ENCODE data around the gene KYAT1. TPM values are rescaled to one million over a fixed set of nuclear protein-coding genes. Genes with fewer than 3 reads are reported as not detected.

Gene KYAT1
- total RNA-seq, 1 experiment from 2014 or later: 34.1 TPM

DNA sequence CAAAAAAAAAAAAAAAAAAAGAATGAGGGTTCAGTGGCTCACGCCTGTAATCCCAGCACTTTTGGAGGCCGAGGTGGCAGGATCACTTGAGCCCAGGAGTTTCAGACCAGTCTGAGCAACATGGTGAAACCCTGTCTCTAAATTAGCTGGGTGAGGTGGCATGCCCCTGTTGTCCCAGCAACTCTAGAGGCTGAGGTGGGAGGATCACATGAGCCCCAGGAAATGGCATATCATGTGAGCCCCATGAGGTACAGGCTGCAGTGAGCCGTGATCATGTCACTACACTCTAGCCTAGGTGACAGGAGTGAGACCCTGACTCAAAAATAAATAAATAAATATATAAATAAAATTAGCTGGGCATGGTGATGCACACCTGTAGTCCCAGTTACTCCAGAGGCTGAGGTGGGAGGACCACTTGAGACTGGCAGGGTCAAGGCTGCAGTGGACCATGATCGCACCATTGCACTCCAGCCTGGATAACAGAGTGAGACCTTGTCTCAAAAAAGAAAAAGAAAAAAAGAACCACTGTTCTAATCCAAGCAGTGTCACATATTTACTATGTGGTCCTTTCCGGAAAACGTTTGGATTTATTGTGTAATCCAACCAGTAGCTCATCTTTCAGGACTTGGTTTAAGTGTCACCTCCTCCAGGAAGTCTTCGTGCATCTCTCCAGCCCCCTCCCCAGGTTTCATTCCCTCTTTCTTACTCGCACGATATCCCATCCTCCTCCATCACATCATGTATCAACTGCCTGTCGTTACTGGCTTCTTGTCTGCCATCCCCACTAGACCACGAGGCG lies 39.9 kb downstream of the KYAT1 start:
- H3K27ac Mint-ChIP-seq: peak overlapping the region; percentile 77; the same call in 1 of the 2 replicates

DNA sequence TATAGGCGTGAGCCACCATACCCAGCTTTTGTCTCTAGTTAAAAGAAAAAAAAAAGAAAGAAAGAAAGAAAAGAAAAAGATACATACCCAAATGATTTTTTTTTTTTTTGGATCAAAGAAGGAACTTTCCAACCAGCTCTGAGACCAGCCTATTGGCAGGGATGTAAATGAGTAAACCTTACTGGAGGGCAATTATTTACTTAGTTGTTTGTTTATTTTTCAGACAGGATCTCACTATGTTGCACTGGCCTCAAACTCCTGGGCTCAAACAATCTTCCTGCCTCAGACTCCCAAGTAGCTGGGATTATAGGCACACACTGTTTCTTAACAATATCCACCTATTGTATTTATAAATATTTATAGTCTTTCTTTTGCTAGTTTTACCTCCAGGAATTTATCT lies 41.2 kb downstream of the KYAT1 start:
- Mint-ChIP-seq H3K4me1 (no peaks in the 10 kb centered on the region), H3K4me3 (no peak overlapping the region), H3K36me3 (peaks cover 26% of the 10 kb centered on the region), H3K27me3 (ENCODE audit: low read depth) (no peaks in the 10 kb centered on the region), H3K27ac (no peak overlapping the region), H3K9me3 (no peaks in the 10 kb centered on the region)
- ChIA-PET CTCF (interaction anchor here (0.6 kb wide), 1 partner anchor 87 kb away, joined by 3 read pairs; no protein-coding TSS in a partner anchor), POLR2A (no interaction called here)
- no peak for TF ChIP-seq ZNF423 (CRISPR knock-in tag; IDR thresholded peaks at IDR 0.05)
- TF ChIP-seq, protein P1, sequence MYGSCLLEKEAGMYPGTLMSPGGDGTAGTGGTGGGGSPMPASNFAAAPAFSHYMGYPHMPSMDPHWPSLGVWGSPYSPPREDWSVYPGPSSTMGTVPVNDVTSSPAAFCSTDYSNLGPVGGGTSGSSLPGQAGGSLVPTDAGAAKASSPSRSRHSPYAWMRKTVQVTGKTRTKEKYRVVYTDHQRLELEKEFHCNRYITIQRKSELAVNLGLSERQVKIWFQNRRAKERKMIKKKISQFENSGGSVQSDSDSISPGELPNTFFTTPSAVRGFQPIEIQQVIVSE (CRISPR knock-in tag; IDR thresholded peaks at IDR 0.05; ENCODE audit: borderline replicate concordance): no peak
- DNase-seq (ENCODE audit: low spot score): no peak
- ATAC-seq: no peak

More for the DNA sequence above, 39.9 kb downstream of the KYAT1 start:
- Mint-ChIP-seq H3K36me3 (peaks cover 23% of the 10 kb centered on the region), H3K9me3 (no peaks in the 10 kb centered on the region), H3K4me3 (no peak overlapping the region), H3K4me1 (no peaks in the 10 kb centered on the region), H3K27me3 (ENCODE audit: low read depth) (no peaks in the 10 kb centered on the region)
- DNase-seq (ENCODE audit: low spot score) (no peak), ATAC-seq (no peak)
- POLR2A ChIA-PET: interaction anchor here (0.6 kb wide), 1 partner anchor 83 kb away, joined by 4 read pairs; no protein-coding TSS in a partner anchor
- CTCF ChIA-PET: no interaction called here
- TF ChIP-seq EMX1 (CRISPR knock-in tag; IDR thresholded peaks at IDR 0.05) (no peak), NR3C1 (CRISPR knock-in tag; conservative IDR thresholded peaks at IDR 0.05; ENCODE audit: low read depth) (no peak), HMGA2 (CRISPR knock-in tag; IDR thresholded peaks at IDR 0.05) (no peak), IRF2 (CRISPR knock-in tag; IDR thresholded peaks at IDR 0.05; ENCODE audit: borderline replicate concordance, low read depth) (no peak), ZNF219 (CRISPR knock-in tag; IDR thresholded peaks at IDR 0.05; ENCODE audit: borderline replicate concordance) (no peak)
- TF ChIP-seq, protein P2, sequence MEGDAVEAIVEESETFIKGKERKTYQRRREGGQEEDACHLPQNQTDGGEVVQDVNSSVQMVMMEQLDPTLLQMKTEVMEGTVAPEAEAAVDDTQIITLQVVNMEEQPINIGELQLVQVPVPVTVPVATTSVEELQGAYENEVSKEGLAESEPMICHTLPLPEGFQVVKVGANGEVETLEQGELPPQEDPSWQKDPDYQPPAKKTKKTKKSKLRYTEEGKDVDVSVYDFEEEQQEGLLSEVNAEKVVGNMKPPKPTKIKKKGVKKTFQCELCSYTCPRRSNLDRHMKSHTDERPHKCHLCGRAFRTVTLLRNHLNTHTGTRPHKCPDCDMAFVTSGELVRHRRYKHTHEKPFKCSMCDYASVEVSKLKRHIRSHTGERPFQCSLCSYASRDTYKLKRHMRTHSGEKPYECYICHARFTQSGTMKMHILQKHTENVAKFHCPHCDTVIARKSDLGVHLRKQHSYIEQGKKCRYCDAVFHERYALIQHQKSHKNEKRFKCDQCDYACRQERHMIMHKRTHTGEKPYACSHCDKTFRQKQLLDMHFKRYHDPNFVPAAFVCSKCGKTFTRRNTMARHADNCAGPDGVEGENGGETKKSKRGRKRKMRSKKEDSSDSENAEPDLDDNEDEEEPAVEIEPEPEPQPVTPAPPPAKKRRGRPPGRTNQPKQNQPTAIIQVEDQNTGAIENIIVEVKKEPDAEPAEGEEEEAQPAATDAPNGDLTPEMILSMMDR (IDR thresholded peaks at IDR 0.05): no peak
- TF ChIP-seq, protein P3, sequence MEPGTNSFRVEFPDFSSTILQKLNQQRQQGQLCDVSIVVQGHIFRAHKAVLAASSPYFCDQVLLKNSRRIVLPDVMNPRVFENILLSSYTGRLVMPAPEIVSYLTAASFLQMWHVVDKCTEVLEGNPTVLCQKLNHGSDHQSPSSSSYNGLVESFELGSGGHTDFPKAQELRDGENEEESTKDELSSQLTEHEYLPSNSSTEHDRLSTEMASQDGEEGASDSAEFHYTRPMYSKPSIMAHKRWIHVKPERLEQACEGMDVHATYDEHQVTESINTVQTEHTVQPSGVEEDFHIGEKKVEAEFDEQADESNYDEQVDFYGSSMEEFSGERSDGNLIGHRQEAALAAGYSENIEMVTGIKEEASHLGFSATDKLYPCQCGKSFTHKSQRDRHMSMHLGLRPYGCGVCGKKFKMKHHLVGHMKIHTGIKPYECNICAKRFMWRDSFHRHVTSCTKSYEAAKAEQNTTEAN (CRISPR knock-in tag; IDR thresholded peaks at IDR 0.05): no peak

DNA sequence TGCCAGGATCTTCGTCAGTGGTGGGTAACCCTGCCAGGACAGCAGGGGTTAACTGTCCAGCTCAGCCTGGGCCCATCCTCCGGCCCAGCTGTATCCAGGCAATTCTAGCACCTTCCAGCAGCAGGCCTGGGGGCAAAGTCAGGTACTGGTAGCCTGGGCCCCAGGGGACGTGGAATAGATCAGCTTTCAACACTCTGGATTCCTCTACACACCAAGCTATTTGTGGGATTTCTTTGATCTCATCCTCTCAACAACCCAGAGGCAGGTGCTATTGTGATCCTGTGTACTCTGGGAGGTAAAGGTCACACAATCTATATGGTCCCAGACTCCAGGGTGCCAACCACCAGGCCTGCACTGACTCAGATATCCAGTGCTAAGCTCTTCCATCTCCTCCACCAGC lies 43.4 kb downstream of the KYAT1 start:
- Mint-ChIP-seq H3K27me3 (ENCODE audit: low read depth) (no peaks in the 10 kb centered on the region), H3K27ac (no peak overlapping the region), H3K36me3 (peaks cover 38% of the 10 kb centered on the region), H3K4me3 (no peak overlapping the region), H3K4me1 (no peaks in the 10 kb centered on the region), H3K9me3 (no peaks in the 10 kb centered on the region)
- DNase-seq (ENCODE audit: low spot score) (no peak), ATAC-seq (no peak)
- ChIA-PET CTCF (interaction anchor here (0.5 to 1.7 kb wide), 3 partner anchors 20 to 216 kb away, joined by 4 to 6 read pairs (median 4); partner anchors contain the start of genes ENDOG and SH3GLB2), POLR2A (interaction anchor here (0.5 to 0.6 kb wide), 2 partner anchors 111 to 114 kb away, joined by 4 to 12 read pairs; no protein-coding TSS in a partner anchor)
- TF ChIP-seq GABPB1 (CRISPR knock-in tag; IDR thresholded peaks at IDR 0.05) (0 out of 2 replicates have a peak, but pooled peaks have one; percentile 18), MYBL2 (CRISPR knock-in tag; IDR thresholded peaks at IDR 0.05) (no peak)

DNA sequence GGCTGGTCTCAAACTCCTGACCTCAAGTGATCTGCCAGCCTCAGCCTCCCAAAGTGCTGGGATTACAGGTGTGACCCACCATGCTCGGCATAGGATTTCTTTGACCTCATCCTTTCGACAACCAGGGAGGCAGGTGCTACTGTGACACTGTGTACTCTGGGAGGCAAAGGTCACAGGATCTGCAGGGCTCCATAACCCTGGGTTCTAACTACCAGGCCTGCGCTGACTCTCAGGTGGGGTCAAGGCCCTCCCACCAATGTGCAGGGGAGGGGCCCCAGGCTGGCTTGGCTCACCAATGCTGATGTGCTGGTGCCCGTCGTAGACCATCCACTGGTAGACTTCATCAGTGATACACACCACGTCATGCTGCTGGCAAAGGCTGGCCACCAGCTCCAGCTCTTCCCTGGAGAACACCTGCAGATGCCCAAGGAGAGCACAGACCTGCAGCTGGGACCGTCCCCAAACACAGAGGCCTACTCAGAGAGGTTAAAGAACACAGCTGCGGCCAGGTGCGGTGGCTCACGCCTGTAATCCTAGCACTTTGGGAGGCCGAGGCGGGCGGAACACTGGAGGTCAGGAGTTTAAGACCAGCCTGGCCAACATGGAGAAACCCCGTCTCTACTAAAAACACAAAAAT lies 45.1 kb downstream of the KYAT1 start:
- ATAC-seq: no peak
- ChIA-PET CTCF (no interaction called here), POLR2A (no interaction called here)
- Mint-ChIP-seq H3K9me3 (no peaks in the 10 kb centered on the region), H3K4me1 (no peaks in the 10 kb centered on the region), H3K27ac (no peak overlapping the region), H3K27me3 (ENCODE audit: low read depth) (no peaks in the 10 kb centered on the region), H3K36me3 (peaks cover 42% of the 10 kb centered on the region), H3K4me3 (no peak overlapping the region)
- no peak for DNase-seq (ENCODE audit: low spot score)
- TF ChIP-seq, protein P4, sequence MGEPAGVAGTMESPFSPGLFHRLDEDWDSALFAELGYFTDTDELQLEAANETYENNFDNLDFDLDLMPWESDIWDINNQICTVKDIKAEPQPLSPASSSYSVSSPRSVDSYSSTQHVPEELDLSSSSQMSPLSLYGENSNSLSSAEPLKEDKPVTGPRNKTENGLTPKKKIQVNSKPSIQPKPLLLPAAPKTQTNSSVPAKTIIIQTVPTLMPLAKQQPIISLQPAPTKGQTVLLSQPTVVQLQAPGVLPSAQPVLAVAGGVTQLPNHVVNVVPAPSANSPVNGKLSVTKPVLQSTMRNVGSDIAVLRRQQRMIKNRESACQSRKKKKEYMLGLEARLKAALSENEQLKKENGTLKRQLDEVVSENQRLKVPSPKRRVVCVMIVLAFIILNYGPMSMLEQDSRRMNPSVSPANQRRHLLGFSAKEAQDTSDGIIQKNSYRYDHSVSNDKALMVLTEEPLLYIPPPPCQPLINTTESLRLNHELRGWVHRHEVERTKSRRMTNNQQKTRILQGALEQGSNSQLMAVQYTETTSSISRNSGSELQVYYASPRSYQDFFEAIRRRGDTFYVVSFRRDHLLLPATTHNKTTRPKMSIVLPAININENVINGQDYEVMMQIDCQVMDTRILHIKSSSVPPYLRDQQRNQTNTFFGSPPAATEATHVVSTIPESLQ (CRISPR knock-in tag; IDR thresholded peaks at IDR 0.05): no peak
- TF ChIP-seq, protein P5, sequence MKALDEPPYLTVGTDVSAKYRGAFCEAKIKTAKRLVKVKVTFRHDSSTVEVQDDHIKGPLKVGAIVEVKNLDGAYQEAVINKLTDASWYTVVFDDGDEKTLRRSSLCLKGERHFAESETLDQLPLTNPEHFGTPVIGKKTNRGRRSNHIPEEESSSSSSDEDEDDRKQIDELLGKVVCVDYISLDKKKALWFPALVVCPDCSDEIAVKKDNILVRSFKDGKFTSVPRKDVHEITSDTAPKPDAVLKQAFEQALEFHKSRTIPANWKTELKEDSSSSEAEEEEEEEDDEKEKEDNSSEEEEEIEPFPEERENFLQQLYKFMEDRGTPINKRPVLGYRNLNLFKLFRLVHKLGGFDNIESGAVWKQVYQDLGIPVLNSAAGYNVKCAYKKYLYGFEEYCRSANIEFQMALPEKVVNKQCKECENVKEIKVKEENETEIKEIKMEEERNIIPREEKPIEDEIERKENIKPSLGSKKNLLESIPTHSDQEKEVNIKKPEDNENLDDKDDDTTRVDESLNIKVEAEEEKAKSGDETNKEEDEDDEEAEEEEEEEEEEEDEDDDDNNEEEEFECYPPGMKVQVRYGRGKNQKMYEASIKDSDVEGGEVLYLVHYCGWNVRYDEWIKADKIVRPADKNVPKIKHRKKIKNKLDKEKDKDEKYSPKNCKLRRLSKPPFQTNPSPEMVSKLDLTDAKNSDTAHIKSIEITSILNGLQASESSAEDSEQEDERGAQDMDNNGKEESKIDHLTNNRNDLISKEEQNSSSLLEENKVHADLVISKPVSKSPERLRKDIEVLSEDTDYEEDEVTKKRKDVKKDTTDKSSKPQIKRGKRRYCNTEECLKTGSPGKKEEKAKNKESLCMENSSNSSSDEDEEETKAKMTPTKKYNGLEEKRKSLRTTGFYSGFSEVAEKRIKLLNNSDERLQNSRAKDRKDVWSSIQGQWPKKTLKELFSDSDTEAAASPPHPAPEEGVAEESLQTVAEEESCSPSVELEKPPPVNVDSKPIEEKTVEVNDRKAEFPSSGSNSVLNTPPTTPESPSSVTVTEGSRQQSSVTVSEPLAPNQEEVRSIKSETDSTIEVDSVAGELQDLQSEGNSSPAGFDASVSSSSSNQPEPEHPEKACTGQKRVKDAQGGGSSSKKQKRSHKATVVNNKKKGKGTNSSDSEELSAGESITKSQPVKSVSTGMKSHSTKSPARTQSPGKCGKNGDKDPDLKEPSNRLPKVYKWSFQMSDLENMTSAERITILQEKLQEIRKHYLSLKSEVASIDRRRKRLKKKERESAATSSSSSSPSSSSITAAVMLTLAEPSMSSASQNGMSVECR (CRISPR knock-in tag; IDR thresholded peaks at IDR 0.05; ENCODE audit: borderline replicate concordance): no peak
- TF ChIP-seq NR1H2 (CRISPR knock-in tag; IDR thresholded peaks at IDR 0.05) (no peak), IRF2 (CRISPR knock-in tag; IDR thresholded peaks at IDR 0.05; ENCODE audit: borderline replicate concordance, low read depth) (no peak), CBFB (CRISPR knock-in tag; IDR thresholded peaks at IDR 0.05; ENCODE audit: low read depth) (no peak)
- TF ChIP-seq, protein P6, sequence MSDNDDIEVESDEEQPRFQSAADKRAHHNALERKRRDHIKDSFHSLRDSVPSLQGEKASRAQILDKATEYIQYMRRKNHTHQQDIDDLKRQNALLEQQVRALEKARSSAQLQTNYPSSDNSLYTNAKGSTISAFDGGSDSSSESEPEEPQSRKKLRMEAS (CRISPR knock-in tag; IDR thresholded peaks at IDR 0.05): no peak
